HG03045 (cell line): ENCODE results near the gene ASIC3.

ENCODE experiments used
- ATAC-seq: cut with Tn5 transposase; IDR thresholded peaks from one replicate; pipeline ENCODE4 v1.9.1; 2021; ENCODE audit warnings: mild to moderate bottlenecking, moderate library complexity; ENCODE audit not compliant: unreplicated experiment

The ASIC3 gene

DNA sequence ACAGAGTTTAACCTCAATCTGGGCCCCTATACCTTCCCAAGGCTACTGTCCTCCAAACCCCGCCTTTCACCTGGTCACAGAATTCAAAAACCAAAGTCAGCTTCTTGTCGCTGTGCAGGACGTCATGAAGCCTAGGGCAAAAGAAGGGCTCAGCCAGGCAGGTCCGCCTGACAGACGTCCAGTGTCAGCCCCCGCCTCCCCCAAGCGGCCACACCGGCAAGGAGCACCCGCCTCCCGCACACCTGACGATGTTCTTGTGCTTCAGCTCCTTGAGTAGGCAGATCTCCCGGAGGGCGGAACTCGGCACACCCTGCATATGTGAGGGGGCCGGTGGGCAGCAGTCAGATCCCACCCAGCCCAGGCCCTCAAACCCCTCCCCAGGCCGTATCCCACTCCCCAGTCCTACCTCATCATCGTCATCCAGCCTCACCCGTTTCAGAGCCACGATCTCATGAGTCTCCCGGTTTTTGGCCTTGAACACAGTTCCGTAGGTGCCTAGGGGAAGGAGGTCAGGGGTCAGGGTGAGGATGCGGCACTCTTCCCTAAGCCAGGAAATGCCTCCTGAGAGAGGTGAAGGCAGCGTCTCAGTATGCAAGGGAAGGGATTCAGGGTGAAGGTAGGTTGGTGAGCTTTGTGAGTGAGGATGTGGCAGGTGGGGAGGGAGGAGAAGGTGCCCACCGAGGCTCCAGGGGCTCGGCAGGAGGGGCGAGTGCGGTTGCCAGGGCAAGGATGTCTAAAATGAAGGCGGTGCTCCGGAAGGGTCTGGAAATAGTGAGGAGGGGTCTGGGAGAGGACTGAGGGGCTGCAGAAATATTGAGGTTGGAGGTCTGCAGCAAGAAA, 8.6 kb downstream of the ASIC3 start:
- ATAC-seq: no peak

DNA sequence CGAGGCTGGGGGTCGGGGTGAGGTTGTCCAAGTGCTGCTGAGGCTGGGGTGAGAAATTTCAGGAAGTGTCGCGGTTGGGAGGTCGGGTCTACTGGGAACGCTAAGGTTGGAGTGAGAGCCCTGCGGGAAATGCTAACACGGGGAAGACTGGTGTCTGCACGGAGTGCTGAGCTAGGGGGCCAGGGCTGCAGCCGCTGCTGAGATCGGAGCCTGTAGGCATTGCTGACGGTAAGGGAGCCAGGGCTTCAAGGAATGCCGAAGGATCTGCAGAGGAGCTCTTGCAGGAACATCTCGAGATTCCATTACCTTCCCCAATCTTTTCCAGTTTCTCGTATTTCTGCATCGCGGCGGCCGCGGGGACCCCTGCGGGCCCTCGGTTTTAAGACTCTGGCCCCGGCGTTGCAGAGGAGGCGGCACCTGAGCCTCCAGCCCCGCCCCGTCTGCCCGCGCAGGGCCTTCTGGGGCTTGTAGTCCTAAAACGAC, 9.2 kb downstream of the ASIC3 start, which contains the start of gene CDK5:
TSS of gene CDK5 (minus strand) at position 392 of the 483 bp plus-strand sequence. CDS start at position 343, 49 bp downstream.
- ATAC-seq: peak; percentile 8

DNA sequence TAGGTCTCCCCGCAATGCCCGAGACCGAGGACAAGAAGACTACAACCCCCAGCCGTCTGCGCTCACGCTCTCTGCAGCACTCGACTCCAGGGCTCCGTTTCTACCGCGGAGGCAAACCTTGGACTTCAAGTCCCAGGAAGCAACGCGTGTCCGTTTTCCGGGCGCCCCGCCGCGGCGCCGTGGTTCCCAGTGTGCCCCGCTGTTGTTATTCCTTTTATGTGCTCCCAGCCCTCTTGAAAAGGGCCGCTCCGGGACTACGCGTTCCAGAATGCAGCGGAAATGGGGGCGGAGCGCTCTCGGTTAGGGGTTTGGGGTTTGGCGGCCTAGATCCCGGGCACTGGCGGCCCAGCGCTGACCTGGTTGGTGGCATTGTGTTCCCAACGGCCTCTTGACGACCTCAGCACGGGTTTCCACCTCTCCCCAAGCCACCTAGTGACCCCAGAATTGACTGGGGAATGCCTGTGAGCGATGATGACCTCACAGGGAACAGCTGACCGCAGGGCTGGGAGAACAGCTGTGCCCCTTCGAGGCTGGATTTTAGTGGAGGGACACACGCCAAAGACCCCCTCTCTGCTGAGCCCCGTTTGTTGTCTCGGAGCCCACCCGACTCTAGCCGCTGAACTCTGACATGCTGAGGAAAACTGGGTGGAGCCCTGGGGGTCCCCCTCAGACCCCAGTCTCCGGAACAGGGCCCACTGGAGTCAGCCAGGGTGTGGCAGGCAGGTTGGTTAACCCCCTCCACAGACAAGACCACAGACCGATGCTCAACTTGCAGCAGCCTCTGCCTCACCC, 9.9 kb downstream of the ASIC3 start:
- ATAC-seq: peak; percentile 90

GRCh38 chr7:151058781-151059366, 10.5 kb downstream of the ASIC3 start:
- ATAC-seq: no peak

- ATAC-seq: peak; percentile 31
These were observed 11.2 kb downstream of the ASIC3 start, which contains the start of gene SLC4A2 for GRCh38 chr7:151059367-151060112. Gene SLC4A2 (plus strand): TSS chr7:151059589. CDS start chr7:151061988, 2,399 bp downstream.

DNA sequence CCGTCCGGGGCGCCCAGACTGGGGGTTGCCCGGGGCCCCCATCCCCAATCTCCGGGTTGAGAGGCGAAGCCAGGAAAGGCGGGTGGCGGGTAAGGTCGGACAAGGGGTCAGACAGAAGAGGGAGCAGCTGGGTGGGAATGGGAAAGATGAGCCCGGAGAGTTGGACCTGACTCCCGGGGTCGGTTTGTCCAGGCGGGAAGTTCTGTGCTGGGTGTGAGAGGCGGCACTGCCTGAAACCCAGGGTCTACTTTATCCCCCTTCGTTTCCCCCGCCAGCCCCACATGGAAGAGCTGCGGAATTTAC, 11.7 kb downstream of the ASIC3 start:
- ATAC-seq: no peak

DNA sequence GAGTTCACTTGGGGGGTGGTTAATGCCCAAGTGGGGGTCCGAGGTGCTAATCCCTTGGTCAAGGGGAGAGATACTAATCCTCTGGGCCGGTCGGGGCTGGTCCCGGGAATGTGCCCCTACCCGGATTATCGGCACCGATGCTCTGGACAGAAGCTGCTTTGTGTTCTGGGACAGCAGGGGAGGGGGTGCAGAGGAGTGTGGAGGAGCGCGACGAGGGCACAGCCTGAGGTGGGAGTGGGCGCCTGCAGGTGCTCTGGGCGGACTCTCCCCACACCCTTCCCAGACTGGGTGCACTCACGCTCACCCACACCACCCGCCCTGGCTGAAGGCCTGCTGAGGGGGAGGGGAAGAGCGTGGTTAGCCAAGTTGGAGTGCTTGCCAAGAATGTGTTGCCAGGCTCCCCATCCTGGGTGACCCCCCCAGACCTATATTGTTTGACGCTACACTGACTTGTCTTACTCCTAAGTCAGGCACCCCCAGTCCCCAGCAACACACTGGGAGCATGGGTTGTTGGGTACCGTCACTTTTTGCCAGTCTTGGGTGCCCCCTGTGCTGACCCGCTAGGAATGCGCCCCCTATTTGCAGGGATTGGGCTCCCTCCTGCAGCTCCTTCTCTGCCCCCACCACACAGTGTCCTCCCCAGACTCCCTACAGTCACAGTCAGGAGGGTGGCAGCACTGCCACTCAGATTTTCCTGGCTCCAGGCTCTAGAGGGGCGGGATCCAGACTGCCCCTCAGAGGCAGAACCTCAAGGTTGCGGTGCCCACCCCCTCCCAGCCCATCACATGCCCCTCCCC, 12.3 kb downstream of the ASIC3 start:
- no peak for ATAC-seq

- ATAC-seq: no peak
These were observed 13.1 kb downstream of the ASIC3 start for GRCh38 chr7:151061213-151062110.

DNA sequence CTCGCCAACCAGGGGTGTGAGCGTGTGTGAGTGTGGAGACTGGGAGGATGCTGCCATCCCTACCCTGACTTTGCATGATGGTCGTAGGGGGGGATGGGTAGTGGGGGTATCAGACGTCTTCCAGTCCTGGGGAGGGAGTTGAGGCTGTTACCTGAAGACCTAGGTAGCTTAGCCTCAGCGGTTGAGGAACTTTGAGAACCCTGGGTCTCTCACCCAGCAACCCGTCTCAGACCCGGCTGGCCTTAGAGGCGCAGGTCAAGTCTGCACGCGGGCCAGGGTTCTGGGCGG, 13.7 kb downstream of the ASIC3 start:
- ATAC-seq: no peak

GRCh38 chr7:151062399-151063211, 14.3 kb downstream of the ASIC3 start:
- ATAC-seq: no peak

GRCh38 chr7:151063212-151063561, 14.9 kb downstream of the ASIC3 start:
- no peak for ATAC-seq

GRCh38 chr7:151064454-151064853, 16.1 kb downstream of the ASIC3 start:
- ATAC-seq: no peak

DNA sequence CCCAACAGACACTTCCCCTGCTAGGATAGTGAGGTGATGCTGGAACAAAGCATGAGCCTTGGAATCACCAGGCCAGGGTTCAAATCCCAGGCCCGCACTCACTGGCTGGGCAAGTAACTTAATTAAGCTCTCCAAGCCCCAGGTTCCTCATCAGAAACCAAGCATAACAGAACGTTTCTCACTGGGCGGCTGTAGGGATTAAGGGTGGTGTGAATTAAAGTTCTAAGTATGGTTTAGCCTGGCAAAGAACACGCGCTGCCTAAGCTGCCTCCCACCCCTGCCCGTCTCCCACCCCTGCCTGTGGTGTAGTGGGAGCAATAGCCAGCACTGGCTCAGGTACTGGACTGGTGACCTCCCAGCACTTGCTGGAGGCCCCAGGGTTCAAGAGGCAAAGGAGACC, 16.7 kb downstream of the ASIC3 start:
- no peak for ATAC-seq

DNA sequence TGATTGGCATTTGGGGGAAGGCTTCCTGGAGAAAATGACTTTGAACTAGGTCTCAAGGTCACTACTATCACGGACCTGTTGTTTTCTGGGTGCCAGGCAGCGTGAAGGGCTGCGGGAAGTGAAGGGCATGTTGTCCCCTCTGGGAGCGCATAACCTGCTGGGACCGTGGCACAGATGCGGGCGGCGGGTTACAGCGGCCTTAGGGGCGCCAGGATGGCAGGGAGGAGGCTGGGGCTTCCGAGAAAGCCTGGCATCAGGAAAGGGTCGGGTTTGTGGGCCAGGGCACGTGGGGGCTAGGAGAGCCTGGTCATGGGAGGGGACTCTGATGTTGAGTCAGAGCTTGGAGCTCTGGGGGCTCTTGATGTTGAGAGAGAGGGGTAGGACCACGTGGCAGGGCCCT, 17.2 kb downstream of the ASIC3 start:
- no peak for ATAC-seq

DNA sequence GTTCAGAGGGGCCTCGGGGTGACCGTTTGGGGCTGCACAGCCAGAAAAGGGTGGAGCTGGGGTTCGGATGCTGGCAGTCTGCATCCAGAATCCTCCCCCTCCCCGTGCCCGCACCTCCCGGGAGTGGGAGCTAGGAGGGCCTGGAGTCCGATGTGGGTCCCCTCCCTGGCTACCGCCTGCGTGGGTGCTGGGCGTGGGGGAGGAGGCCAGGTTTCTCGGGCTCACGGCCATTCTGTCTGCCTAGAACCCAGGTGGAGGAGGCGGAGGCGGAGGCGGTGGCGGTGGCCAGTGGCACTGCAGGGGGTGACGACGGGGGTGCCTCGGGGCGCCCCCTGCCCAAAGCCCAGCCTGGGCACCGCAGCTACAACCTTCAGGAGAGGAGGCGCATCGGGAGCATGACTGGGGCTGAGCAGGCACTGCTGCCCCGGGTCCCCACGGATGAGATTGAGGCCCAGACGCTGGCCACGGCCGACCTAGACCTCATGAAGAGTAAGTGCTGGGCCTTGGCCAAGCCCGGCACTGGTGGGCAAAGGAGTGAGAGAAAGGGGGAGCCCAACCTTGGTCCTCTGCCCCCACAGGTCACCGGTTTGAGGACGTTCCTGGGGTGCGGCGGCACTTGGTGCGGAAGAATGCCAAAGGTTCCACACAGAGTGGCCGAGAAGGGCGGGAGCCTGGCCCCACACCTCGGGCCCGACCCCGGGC, 18.1 kb downstream of the ASIC3 start:
- ATAC-seq: no peak

DNA sequence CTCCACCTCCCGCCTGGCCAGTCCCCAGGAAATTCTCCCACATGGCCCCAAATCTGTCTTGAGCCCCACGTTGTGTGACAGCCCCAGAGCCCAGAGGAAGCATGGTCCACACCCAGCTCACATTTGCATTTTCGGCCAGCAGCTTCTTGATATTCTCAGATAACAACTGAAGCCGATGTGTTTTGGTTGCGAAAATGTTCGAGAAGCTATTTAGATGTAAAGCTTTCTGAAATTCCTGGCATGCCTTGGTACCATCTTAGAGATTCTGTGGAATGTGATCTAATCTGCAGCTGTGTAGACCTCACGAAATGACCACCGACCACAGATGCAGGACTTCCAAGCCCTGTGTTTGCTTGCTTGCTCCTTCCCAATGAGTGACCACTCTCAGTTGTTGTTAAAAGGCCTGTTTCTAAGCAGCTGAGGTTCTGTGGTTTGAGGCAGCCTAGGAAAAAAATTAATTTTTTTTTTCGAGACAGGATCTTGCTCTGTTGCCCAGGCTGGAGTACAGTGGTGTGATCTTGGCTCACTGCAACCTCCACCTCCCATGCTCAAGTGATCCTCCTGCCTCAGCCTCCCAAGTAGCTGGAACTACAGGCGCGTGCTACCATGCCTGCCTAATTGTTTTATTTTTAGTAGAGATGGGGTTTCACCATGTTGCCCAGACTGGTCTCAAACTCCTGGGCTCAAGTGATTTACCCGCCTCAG, 19.9 kb downstream of the ASIC3 start:
- ATAC-seq: no peak

GRCh38 chr7:151069841-151070573, 21.7 kb downstream of the ASIC3 start:
- no peak for ATAC-seq
